GM10266 (cell line): ENCODE results near the gene SLC22A14.
"Not testable (repeated sequence)": the region's sequence is repeated elsewhere in the genome, so short reads cannot be mapped to it uniquely, and the experiment has no call there.

Source experiments
- DNase-seq: peaks from one replicate; pipeline ENCODE4 v3.0.0; 2012; ENCODE audit errors: extremely low spot score
- CTCF ChIP-seq: IDR thresholded peaks from 2 replicates; pipeline ENCODE4 v1.5.1; 2012; ENCODE audit warnings: mild to moderate bottlenecking, low read depth; ENCODE audit not compliant: control insufficient read depth, insufficient read depth; ENCODE audit errors: missing control alignments

Gene SLC22A14

DNA sequence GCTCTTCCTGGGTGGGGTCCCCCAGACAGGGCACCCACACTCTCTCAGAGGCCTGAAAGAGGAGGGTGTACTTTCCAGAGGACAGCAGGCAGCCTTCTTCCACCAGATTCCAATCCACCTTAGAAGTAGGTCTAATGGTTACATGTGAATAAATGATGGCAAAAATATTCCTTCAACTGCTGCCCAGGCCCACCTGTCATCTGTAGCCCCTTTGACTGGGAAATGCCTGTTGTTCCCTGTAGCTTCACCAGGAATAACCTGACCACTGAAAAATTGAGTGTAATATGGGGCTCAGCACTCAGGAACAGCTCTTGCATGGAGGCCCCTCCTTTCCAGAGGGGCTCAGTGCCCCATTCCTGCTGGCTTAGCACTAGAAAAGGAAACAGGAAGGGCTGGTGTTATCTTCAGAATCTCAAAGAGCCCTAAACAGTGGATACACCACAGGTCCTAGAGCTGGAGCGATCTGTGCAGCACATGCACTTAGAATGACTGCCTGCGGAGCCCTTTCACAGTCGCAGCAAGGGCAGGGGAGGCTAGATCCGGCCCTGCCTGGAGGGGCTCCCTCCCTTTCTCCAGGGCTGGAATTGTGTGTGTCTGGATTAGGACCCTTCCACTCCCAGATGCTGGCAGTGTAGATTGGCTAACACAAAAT, 32.1 kb downstream of the SLC22A14 start:
- no peak for DNase-seq
- TF ChIP-seq CTCF: no peak

- TF ChIP-seq CTCF: no peak
- DNase-seq: no peak
Measured at GRCh38 chr3:38314764-38315487, 32.8 kb downstream of the SLC22A14 start.

DNA sequence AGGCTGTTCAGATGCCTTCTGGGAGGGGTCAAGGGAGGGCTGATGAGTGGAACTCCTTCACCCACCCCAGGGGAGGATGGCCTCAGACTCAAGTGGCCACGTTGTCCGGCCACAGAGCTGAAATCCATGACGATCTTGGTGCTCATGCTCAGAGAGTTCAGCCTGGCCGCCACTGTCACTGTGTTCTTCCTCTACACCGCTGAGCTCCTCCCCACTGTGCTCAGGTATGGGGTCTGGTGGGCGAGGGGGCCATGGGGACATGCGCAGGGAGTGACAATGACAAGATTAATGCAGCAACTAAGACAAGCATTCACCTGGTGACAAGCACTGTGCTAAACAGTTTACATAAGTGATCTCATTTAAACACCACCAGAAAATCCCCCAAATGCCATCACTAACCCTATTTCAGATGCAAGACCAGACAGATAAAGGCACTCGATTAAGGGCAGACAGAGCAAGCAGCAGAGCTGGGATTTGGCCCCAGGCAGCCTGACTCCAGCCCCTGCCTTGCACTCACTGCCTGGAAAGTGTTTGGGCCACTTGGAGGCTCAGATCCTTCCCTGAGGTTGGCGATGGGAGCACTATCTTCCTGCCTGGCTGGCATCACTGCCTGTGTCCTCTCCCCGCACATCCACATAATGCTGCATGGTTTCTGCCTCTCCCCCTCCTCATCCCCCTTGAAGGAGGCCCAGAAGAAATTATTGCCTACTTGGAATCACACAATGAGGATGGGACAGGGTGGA, 33.6 kb downstream of the SLC22A14 start:
- no peak for TF ChIP-seq CTCF
- DNase-seq: no peak

- DNase-seq: no peak
Measured at GRCh38 chr3:38316356-38317191, 34.5 kb downstream of the SLC22A14 start.

GRCh38 chr3:38317192-38317759, 35.2 kb downstream of the SLC22A14 start:
- no peak for DNase-seq
- no peak for TF ChIP-seq CTCF

More at GRCh38 chr3:38316356-38317191, 34.5 kb downstream of the SLC22A14 start:
- TF ChIP-seq CTCF: no peak

GRCh38 chr3:38318766-38319671, 36.9 kb downstream of the SLC22A14 start:
- TF ChIP-seq CTCF: no peak

DNA sequence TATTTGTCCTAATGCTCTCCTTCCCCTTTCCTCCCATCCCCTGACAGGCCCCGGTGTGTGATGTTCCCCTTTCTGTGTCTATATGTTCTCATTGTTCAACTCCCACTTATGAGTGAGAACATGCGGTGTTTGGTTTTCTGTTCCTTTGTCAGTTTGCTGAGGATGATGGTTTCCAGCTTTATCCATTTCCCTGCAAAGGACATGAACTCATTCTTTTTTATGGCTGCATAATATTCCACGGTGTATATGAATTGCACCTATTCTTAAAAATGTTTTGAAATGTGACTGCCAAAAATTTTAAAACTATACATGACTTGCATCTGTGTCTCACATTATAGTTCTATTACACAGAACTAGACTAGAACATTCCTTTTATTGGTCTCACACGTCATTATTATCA, 38.5 kb downstream of the SLC22A14 start:
- DNase-seq: not testable (repeated sequence)

More at GRCh38 chr3:38318766-38319671, 36.9 kb downstream of the SLC22A14 start:
- DNase-seq: no peak
